WTC11 (cell line): Measurements from ENCODE around the gene ZDBF2. TPM values are rescaled to one million over a fixed set of nuclear protein-coding genes. Genes with fewer than 3 reads are reported as not detected.

Experiments used
- ATAC-seq: fragments of 200-7000 bp; cut with Tn5 transposase; 2 replicates; pipeline ENCODE4 v1.10.0; 2021; ENCODE audit warnings: mild to moderate bottlenecking, moderate library complexity
- CTCF ChIA-PET: fragments of 300-600 bp; sonication (Branson Sonifier 250); formaldehyde crosslinking; loops from one replicate; lab custom pipeline; 2021; ENCODE audit warnings: antibody characterized with exemption; lab: Charles Lee
- POLR2A ChIA-PET: fragments of 350-600 bp; sonication (Branson Sonifier 250); formaldehyde crosslinking; loops from one replicate; lab custom pipeline; 2021; ENCODE audit warnings: antibody characterized with exemption; lab: Charles Lee
- DNase-seq: peaks from one replicate; pipeline ENCODE4 v3.0.0; 2021; ENCODE audit warnings: low spot score
- H3K27ac Mint-ChIP-seq: 2 replicates; pipeline ENCODE4 v1.8.0; 2021; ENCODE audit warnings: mixed read lengths
- H3K27me3 Mint-ChIP-seq: 2 replicates; pipeline ENCODE4 v1.8.0; 2021; ENCODE audit warnings: low read depth, mild to moderate bottlenecking, moderate library complexity, mixed read lengths
- H3K36me3 Mint-ChIP-seq: 2 replicates; pipeline ENCODE4 v1.8.0; 2021; ENCODE audit warnings: mixed read lengths
- H3K4me1 Mint-ChIP-seq: 2 replicates; pipeline ENCODE4 v1.8.0; 2022; ENCODE audit warnings: mixed read lengths
- H3K4me3 Mint-ChIP-seq: 2 replicates; pipeline ENCODE4 v1.8.0; 2021; ENCODE audit warnings: mild to moderate bottlenecking, moderate library complexity, mixed read lengths
- H3K9me3 Mint-ChIP-seq: 2 replicates; pipeline ENCODE4 v1.8.0; 2021; ENCODE audit warnings: mixed read lengths
- ATF1 ChIP-seq: sonication (generic); formaldehyde crosslinking; IDR thresholded peaks from 2 replicates; pipeline ENCODE4 v1.8.1; 2023; ENCODE audit warnings: mild to moderate bottlenecking, moderate library complexity, missing genetic modification reagents
- ESRRA ChIP-seq: sonication (generic); formaldehyde crosslinking; IDR thresholded peaks from 2 replicates; pipeline ENCODE4 v1.8.1; 2022; ENCODE audit warnings: mild to moderate bottlenecking, missing genetic modification reagents, borderline replicate concordance
- FOXJ3 ChIP-seq: sonication (generic); formaldehyde crosslinking; IDR thresholded peaks from 2 replicates; pipeline ENCODE4 v1.9.0; 2021; ENCODE audit warnings: missing genetic modification reagents, mild to moderate bottlenecking, borderline replicate concordance
- GTF2I ChIP-seq: fragments of 250-450 bp; sonication (Bioruptor Pico); conservative IDR thresholded peaks from 2 replicates; pipeline ENCODE4 v1.4.0; 2021; ENCODE audit warnings: mild to moderate bottlenecking
- IRF2 ChIP-seq: sonication (generic); formaldehyde crosslinking; IDR thresholded peaks from 2 replicates; pipeline ENCODE4 v1.8.0; 2022; ENCODE audit warnings: low read depth, missing genetic modification reagents, borderline replicate concordance
- JAZF1 ChIP-seq: fragments of 250-450 bp; sonication (Bioruptor Pico); IDR thresholded peaks from 2 replicates; pipeline ENCODE4 v1.9.0; 2021; ENCODE audit warnings: moderate library complexity, mild to moderate bottlenecking, inconsistent platforms
- JUN ChIP-seq: sonication (generic); formaldehyde crosslinking; IDR thresholded peaks from 2 replicates; pipeline ENCODE4 v1.8.0; 2023; ENCODE audit warnings: mild to moderate bottlenecking, missing genetic modification reagents
- MXD4 ChIP-seq: fragments of 250-450 bp; sonication (Bioruptor Pico); IDR thresholded peaks from 2 replicates; pipeline ENCODE4 v1.8.0; 2021; ENCODE audit warnings: mild to moderate bottlenecking, moderate library complexity, borderline replicate concordance
- NFE2L1 ChIP-seq: sonication (generic); formaldehyde crosslinking; IDR thresholded peaks from 2 replicates; pipeline ENCODE4 v1.8.1; 2023; ENCODE audit warnings: missing genetic modification reagents
- ZNF138 ChIP-seq: sonication (generic); formaldehyde crosslinking; conservative IDR thresholded peaks from 2 replicates; pipeline ENCODE4 v1.8.1; 2022; ENCODE audit warnings: mild to moderate bottlenecking, moderate library complexity, missing genetic modification reagents
- total RNA-seq: library from RNA; stranded (reverse); gene quantifications from 3 replicates; pipeline ENCODE4 v1.2.3, GENCODE V29; 2021
- TF ChIP-seq, protein P1 (sequence below): sonication (generic); formaldehyde crosslinking; IDR thresholded peaks from 2 replicates; pipeline ENCODE4 v1.8.1; 2023; ENCODE audit warnings: mild to moderate bottlenecking, missing genetic modification reagents
- TF ChIP-seq, protein P2 (sequence below): sonication (generic); formaldehyde crosslinking; IDR thresholded peaks from 2 replicates; pipeline ENCODE4 v1.8.1; 2023; ENCODE audit warnings: mild to moderate bottlenecking, missing genetic modification reagents, moderate library complexity
- TF ChIP-seq, protein P3 (sequence below): fragments of 250-450 bp; sonication (Bioruptor Pico); IDR thresholded peaks from 2 replicates; pipeline ENCODE4 v1.8.0; 2021; ENCODE audit warnings: mild to moderate bottlenecking
- TF ChIP-seq, protein P4 (sequence below): fragments of 250-450 bp; sonication (Bioruptor Pico); IDR thresholded peaks from 2 replicates; pipeline ENCODE4 v1.9.0; 2021; ENCODE audit warnings: mild to moderate bottlenecking
- TF ChIP-seq, protein P5 (sequence below): sonication (generic); formaldehyde crosslinking; IDR thresholded peaks from 2 replicates; pipeline ENCODE4 v1.8.0; 2022; ENCODE audit warnings: missing genetic modification reagents
- TF ChIP-seq, protein P6 (sequence below): sonication (generic); formaldehyde crosslinking; IDR thresholded peaks from 2 replicates; pipeline ENCODE4 v1.8.1; 2022; ENCODE audit warnings: low read depth, missing genetic modification reagents, borderline replicate concordance
- TF ChIP-seq, protein P7 (sequence below): sonication (generic); formaldehyde crosslinking; conservative IDR thresholded peaks from 2 replicates; pipeline ENCODE4 v1.8.1; 2023; ENCODE audit warnings: mild to moderate bottlenecking, low read depth, missing genetic modification reagents, moderate library complexity
- TF ChIP-seq, protein P8 (sequence below): fragments of 250-450 bp; sonication (Bioruptor Pico); IDR thresholded peaks from 2 replicates; pipeline ENCODE4 v2.1.2; 2022; ENCODE audit warnings: mild to moderate bottlenecking, moderate library complexity
- TF ChIP-seq, protein P9 (sequence below): fragments of 250-450 bp; sonication (Bioruptor Pico); IDR thresholded peaks from 2 replicates; pipeline ENCODE4 v1.9.0; 2021; ENCODE audit warnings: moderate library complexity, mild to moderate bottlenecking, inconsistent platforms, borderline replicate concordance

Gene ZDBF2
- total RNA-seq, 1 experiment from 2014 or later: 16.0 TPM

DNA sequence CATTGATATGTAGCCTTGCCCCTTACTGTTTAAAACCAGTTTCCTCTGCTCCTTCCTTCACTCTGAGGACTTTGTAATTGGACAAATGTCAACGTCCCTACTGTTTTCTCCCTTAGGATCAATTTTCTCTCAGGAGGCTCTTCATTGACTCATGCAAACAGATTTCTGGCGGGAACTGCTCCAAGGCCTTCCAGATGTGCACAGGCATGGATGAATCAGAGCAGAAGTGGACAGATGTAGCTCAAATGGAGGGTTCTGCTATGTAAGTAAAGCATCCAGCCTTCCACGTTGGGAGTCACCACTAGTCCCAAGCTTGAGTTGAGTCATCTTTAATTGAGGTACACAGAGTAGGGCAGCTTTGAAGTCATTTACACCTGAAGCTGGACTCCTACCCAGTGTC lies 34.1 kb upstream of the ZDBF2 start:
- Mint-ChIP-seq H3K27ac (no peak overlapping the region), H3K9me3 (peaks cover 24% of the 10 kb centered on the region), H3K36me3 (peaks cover 17% of the 10 kb centered on the region), H3K27me3 (peaks cover 5% of the 10 kb centered on the region; the same call in 1 of the 2 replicates), H3K4me3 (no peak overlapping the region), H3K4me1 (no peaks in the 10 kb centered on the region)
- DNase-seq: no peak
- TF ChIP-seq, protein P1, sequence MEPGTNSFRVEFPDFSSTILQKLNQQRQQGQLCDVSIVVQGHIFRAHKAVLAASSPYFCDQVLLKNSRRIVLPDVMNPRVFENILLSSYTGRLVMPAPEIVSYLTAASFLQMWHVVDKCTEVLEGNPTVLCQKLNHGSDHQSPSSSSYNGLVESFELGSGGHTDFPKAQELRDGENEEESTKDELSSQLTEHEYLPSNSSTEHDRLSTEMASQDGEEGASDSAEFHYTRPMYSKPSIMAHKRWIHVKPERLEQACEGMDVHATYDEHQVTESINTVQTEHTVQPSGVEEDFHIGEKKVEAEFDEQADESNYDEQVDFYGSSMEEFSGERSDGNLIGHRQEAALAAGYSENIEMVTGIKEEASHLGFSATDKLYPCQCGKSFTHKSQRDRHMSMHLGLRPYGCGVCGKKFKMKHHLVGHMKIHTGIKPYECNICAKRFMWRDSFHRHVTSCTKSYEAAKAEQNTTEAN (CRISPR knock-in tag): no peak
- TF ChIP-seq JUN (CRISPR knock-in tag): no peak
- TF ChIP-seq, protein P2, sequence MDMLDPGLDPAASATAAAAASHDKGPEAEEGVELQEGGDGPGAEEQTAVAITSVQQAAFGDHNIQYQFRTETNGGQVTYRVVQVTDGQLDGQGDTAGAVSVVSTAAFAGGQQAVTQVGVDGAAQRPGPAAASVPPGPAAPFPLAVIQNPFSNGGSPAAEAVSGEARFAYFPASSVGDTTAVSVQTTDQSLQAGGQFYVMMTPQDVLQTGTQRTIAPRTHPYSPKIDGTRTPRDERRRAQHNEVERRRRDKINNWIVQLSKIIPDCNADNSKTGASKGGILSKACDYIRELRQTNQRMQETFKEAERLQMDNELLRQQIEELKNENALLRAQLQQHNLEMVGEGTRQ (CRISPR knock-in tag): no peak
- TF ChIP-seq MXD4 (CRISPR knock-in tag): no peak
- TF ChIP-seq, protein P3, sequence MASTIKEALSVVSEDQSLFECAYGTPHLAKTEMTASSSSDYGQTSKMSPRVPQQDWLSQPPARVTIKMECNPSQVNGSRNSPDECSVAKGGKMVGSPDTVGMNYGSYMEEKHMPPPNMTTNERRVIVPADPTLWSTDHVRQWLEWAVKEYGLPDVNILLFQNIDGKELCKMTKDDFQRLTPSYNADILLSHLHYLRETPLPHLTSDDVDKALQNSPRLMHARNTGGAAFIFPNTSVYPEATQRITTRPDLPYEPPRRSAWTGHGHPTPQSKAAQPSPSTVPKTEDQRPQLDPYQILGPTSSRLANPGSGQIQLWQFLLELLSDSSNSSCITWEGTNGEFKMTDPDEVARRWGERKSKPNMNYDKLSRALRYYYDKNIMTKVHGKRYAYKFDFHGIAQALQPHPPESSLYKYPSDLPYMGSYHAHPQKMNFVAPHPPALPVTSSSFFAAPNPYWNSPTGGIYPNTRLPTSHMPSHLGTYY (CRISPR knock-in tag): no peak
- no peak for TF ChIP-seq ZNF138 (CRISPR knock-in tag)
- TF ChIP-seq, protein P4, sequence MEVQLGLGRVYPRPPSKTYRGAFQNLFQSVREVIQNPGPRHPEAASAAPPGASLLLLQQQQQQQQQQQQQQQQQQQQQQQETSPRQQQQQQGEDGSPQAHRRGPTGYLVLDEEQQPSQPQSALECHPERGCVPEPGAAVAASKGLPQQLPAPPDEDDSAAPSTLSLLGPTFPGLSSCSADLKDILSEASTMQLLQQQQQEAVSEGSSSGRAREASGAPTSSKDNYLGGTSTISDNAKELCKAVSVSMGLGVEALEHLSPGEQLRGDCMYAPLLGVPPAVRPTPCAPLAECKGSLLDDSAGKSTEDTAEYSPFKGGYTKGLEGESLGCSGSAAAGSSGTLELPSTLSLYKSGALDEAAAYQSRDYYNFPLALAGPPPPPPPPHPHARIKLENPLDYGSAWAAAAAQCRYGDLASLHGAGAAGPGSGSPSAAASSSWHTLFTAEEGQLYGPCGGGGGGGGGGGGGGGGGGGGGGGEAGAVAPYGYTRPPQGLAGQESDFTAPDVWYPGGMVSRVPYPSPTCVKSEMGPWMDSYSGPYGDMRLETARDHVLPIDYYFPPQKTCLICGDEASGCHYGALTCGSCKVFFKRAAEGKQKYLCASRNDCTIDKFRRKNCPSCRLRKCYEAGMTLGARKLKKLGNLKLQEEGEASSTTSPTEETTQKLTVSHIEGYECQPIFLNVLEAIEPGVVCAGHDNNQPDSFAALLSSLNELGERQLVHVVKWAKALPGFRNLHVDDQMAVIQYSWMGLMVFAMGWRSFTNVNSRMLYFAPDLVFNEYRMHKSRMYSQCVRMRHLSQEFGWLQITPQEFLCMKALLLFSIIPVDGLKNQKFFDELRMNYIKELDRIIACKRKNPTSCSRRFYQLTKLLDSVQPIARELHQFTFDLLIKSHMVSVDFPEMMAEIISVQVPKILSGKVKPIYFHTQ (CRISPR knock-in tag): no peak
- TF ChIP-seq, protein P5, sequence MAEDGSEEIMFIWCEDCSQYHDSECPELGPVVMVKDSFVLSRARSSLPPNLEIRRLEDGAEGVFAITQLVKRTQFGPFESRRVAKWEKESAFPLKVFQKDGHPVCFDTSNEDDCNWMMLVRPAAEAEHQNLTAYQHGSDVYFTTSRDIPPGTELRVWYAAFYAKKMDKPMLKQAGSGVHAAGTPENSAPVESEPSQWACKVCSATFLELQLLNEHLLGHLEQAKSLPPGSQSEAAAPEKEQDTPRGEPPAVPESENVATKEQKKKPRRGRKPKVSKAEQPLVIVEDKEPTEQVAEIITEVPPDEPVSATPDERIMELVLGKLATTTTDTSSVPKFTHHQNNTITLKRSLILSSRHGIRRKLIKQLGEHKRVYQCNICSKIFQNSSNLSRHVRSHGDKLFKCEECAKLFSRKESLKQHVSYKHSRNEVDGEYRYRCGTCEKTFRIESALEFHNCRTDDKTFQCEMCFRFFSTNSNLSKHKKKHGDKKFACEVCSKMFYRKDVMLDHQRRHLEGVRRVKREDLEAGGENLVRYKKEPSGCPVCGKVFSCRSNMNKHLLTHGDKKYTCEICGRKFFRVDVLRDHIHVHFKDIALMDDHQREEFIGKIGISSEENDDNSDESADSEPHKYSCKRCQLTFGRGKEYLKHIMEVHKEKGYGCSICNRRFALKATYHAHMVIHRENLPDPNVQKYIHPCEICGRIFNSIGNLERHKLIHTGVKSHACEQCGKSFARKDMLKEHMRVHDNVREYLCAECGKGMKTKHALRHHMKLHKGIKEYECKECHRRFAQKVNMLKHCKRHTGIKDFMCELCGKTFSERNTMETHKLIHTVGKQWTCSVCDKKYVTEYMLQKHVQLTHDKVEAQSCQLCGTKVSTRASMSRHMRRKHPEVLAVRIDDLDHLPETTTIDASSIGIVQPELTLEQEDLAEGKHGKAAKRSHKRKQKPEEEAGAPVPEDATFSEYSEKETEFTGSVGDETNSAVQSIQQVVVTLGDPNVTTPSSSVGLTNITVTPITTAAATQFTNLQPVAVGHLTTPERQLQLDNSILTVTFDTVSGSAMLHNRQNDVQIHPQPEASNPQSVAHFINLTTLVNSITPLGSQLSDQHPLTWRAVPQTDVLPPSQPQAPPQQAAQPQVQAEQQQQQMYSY (CRISPR knock-in tag): no peak
- TF ChIP-seq, protein P6, sequence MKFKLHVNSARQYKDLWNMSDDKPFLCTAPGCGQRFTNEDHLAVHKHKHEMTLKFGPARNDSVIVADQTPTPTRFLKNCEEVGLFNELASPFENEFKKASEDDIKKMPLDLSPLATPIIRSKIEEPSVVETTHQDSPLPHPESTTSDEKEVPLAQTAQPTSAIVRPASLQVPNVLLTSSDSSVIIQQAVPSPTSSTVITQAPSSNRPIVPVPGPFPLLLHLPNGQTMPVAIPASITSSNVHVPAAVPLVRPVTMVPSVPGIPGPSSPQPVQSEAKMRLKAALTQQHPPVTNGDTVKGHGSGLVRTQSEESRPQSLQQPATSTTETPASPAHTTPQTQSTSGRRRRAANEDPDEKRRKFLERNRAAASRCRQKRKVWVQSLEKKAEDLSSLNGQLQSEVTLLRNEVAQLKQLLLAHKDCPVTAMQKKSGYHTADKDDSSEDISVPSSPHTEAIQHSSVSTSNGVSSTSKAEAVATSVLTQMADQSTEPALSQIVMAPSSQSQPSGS (CRISPR knock-in tag): no peak
- TF ChIP-seq ESRRA (CRISPR knock-in tag): no peak
- TF ChIP-seq, protein P7, sequence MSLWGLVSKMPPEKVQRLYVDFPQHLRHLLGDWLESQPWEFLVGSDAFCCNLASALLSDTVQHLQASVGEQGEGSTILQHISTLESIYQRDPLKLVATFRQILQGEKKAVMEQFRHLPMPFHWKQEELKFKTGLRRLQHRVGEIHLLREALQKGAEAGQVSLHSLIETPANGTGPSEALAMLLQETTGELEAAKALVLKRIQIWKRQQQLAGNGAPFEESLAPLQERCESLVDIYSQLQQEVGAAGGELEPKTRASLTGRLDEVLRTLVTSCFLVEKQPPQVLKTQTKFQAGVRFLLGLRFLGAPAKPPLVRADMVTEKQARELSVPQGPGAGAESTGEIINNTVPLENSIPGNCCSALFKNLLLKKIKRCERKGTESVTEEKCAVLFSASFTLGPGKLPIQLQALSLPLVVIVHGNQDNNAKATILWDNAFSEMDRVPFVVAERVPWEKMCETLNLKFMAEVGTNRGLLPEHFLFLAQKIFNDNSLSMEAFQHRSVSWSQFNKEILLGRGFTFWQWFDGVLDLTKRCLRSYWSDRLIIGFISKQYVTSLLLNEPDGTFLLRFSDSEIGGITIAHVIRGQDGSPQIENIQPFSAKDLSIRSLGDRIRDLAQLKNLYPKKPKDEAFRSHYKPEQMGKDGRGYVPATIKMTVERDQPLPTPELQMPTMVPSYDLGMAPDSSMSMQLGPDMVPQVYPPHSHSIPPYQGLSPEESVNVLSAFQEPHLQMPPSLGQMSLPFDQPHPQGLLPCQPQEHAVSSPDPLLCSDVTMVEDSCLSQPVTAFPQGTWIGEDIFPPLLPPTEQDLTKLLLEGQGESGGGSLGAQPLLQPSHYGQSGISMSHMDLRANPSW (CRISPR knock-in tag): no peak
- TF ChIP-seq JAZF1 (CRISPR knock-in tag): no peak
- no peak for TF ChIP-seq FOXJ3 (CRISPR knock-in tag)
- TF ChIP-seq GTF2I (CRISPR knock-in tag): no peak
- TF ChIP-seq, protein P8, sequence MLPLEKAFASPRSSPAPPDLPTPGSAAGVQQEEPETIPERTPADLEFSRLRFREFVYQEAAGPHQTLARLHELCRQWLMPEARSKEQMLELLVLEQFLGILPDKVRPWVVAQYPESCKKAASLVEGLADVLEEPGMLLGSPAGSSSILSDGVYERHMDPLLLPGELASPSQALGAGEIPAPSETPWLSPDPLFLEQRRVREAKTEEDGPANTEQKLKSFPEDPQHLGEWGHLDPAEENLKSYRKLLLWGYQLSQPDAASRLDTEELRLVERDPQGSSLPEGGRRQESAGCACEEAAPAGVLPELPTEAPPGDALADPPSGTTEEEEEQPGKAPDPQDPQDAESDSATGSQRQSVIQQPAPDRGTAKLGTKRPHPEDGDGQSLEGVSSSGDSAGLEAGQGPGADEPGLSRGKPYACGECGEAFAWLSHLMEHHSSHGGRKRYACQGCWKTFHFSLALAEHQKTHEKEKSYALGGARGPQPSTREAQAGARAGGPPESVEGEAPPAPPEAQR (CRISPR knock-in tag): no peak
- TF ChIP-seq, protein P9, sequence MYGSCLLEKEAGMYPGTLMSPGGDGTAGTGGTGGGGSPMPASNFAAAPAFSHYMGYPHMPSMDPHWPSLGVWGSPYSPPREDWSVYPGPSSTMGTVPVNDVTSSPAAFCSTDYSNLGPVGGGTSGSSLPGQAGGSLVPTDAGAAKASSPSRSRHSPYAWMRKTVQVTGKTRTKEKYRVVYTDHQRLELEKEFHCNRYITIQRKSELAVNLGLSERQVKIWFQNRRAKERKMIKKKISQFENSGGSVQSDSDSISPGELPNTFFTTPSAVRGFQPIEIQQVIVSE (CRISPR knock-in tag): no peak
- TF ChIP-seq NFE2L1: no peak
- no peak for TF ChIP-seq IRF2 (CRISPR knock-in tag)
- TF ChIP-seq ATF1 (CRISPR knock-in tag): no peak
- ATAC-seq: no peak
- ChIA-PET CTCF (no interaction called here), POLR2A (interaction anchor here (0.7 kb wide), 1 partner anchor 280 kb away, joined by 3 read pairs; no protein-coding TSS in a partner anchor)
